Fibroblast of lung (primary cell): ENCODE measurements around the gene CIAO2B. TPM values are rescaled to one million over a fixed set of nuclear protein-coding genes. Genes with fewer than 3 reads are reported as not detected.
A peak's percentile ranks its signal among the peaks of the same experiment; 100 is the strongest.

Experiments
- DNase-seq, 2 donors: peaks; one replicate each; pipeline versions ENCODE4 v3.0.0 to v3.0.0-alpha.2; 2010; ENCODE audit warnings: low read depth in 2 of 2
- H2AFZ ChIP-seq: 2 replicates; pipeline ENCODE4 v1.5.1; 2012; ENCODE audit warnings: low read length, control low read depth, inconsistent platforms
- H3K27ac ChIP-seq: 2 replicates; pipeline ENCODE4 v1.5.1; 2011; ENCODE audit warnings: low read length, control low read depth; ENCODE audit not compliant: insufficient read depth
- H3K27me3 ChIP-seq: 2 replicates; pipeline ENCODE4 v1.5.1; 2011; ENCODE audit warnings: mild to moderate bottlenecking, low read length; ENCODE audit not compliant: control insufficient read depth, insufficient read depth
- H3K36me3 ChIP-seq: 2 replicates; pipeline ENCODE4 v1.5.1; 2011; ENCODE audit warnings: low read length; ENCODE audit not compliant: control insufficient read depth, insufficient read depth
- H3K4me1 ChIP-seq: 2 replicates; pipeline ENCODE4 v1.5.1; 2011; ENCODE audit warnings: low read length; ENCODE audit not compliant: control insufficient read depth, insufficient read depth; ENCODE audit errors: extremely low read depth
- H3K4me2 ChIP-seq: 2 replicates; pipeline ENCODE4 v1.5.1; 2011; ENCODE audit warnings: low read length, control low read depth; ENCODE audit not compliant: insufficient read depth; ENCODE audit errors: extremely low read depth
- H3K4me3 ChIP-seq, 4 experiments: fragments of 200-600 bp in 1 of 4; sonication (generic) in 1 of 4; replicated peaks in 1 of 4; 2 replicates each; pipeline ENCODE4 v1.5.1; 2011 to 2016; ENCODE audit warnings: low read length in 4 of 4, low read depth in 3 of 4, mild to moderate bottlenecking in 3 of 4, control low read depth in 2 of 4, inconsistent platforms in 1 of 4, mixed read lengths in 1 of 4; ENCODE audit not compliant: insufficient read depth in 1 of 4; ENCODE audit errors: control extremely low read depth in 1 of 4
- H3K79me2 ChIP-seq: 2 replicates; pipeline ENCODE4 v1.5.1; 2012; ENCODE audit warnings: mild to moderate bottlenecking, low read length, inconsistent platforms; ENCODE audit not compliant: control insufficient read depth, insufficient read depth
- H3K9ac ChIP-seq: 2 replicates; pipeline ENCODE4 v1.5.1; 2011; ENCODE audit warnings: mild to moderate bottlenecking, low read length, control low read depth; ENCODE audit not compliant: insufficient read depth
- H3K9me3 ChIP-seq: 2 replicates; pipeline ENCODE4 v1.5.1; 2012; ENCODE audit warnings: low read depth, low read length; ENCODE audit not compliant: control insufficient read depth, insufficient read depth
- H4K20me1 ChIP-seq: 2 replicates; pipeline ENCODE4 v1.5.1; 2011; ENCODE audit warnings: low read length; ENCODE audit not compliant: control insufficient read depth, insufficient read depth; ENCODE audit errors: extremely low read depth
- CTCF ChIP-seq, 2 donors: IDR thresholded peaks in 1 of 2; conservative IDR thresholded peaks in 1 of 2; 1 replicate in 1 of 2; 2 replicates in 1 of 2; pipeline ENCODE4 v1.5.1; 2011 to 2012; ENCODE audit warnings: low read length in 2 of 2, control low read depth in 1 of 2, inconsistent platforms in 1 of 2, low read depth in 1 of 2, mild to moderate bottlenecking in 1 of 2
- EZH2 ChIP-seq: IDR thresholded peaks from 2 replicates; pipeline ENCODE4 v1.5.1; 2012; ENCODE audit warnings: low read length, control low read depth, mild to moderate bottlenecking; ENCODE audit errors: missing control alignments
- polyA plus RNA-seq, 2 donors: library from polyadenylated mRNA; depleted of rRNA in 1 of 2; stranded (reverse) in 1 of 2; unstranded in 1 of 2; fragments of >200 nt; gene quantifications; 2 replicates each; pipeline ENCODE4 v1.2.1, GENCODE V29; 2011 to 2012; ENCODE audit warnings: missing spikeins in 1 of 2
- total RNA-seq: library from RNA; depleted of rRNA; stranded (reverse); fragments of >200 nt; gene quantifications from 2 replicates; pipeline ENCODE4 v1.2.1, GENCODE V29; 2014

Gene CIAO2B
- total and polyA plus RNA-seq, 2 donors (not counting 1 experiment from before 2014, with no cell fraction given) = 115 to 217 TPM

- H3K79me2 ChIP-seq = no peaks in the 10 kb centered on the region
- H3K9ac ChIP-seq = peak overlapping the region; percentile 57
- H3K36me3 ChIP-seq = peaks cover 3% of the 10 kb centered on the region
- H3K4me3 ChIP-seq = peak overlapping the region in 3 of 4 experiments; percentile 46 to 67 (median 50)
- peaks cover 2% of the 10 kb centered on the region for H3K27me3 ChIP-seq
- peak overlapping the region; percentile 36 for H3K27ac ChIP-seq
- no peaks in the 10 kb centered on the region for H4K20me1 ChIP-seq
- peaks cover 36% of the 10 kb centered on the region for H3K4me1 ChIP-seq
- H2AFZ ChIP-seq = no peak overlapping the region
- no peak for TF ChIP-seq EZH2
- TF ChIP-seq CTCF (conservative IDR thresholded peaks at IDR 0.05 in 1 of 2, IDR thresholded peaks at IDR 0.05 in 1 of 2; ENCODE audit: low read depth in 1 of 2, low read length in 2 of 2) = peak in 1 of 2 donors; percentile 33
- no peaks in the 10 kb centered on the region for H3K9me3 ChIP-seq
- peak overlapping the region; percentile 83 for H3K4me2 ChIP-seq
- no peak for DNase-seq
These were observed 9.5 kb downstream of the CIAO2B start for GRCh38 chr16:66924527-66925321.

- peaks cover 36% of the 10 kb centered on the region for H3K4me1 ChIP-seq
- H3K4me2 ChIP-seq = peak overlapping the region; percentile 58
- no peak overlapping the region for H2AFZ ChIP-seq
- peaks cover 2% of the 10 kb centered on the region for H3K27me3 ChIP-seq
- no peak for TF ChIP-seq CTCF (conservative IDR thresholded peaks at IDR 0.05 in 1 of 2, IDR thresholded peaks at IDR 0.05 in 1 of 2; ENCODE audit: low read depth in 1 of 2, low read length in 2 of 2)
- TF ChIP-seq EZH2 = no peak
- no peak for DNase-seq
- H3K36me3 ChIP-seq = peaks cover 3% of the 10 kb centered on the region
- no peak overlapping the region for H3K27ac ChIP-seq
- no peak overlapping the region for H3K9ac ChIP-seq
- no peaks in the 10 kb centered on the region for H3K9me3 ChIP-seq
- H4K20me1 ChIP-seq = no peaks in the 10 kb centered on the region
- H3K79me2 ChIP-seq = no peaks in the 10 kb centered on the region
- peak overlapping the region in 2 of 4 experiments; percentile 13 to 67 for H3K4me3 ChIP-seq
These were observed 10.3 kb downstream of the CIAO2B start for GRCh38 chr16:66923866-66924265.

- Histone ChIP-seq H3K27ac (no peak overlapping the region), H3K36me3 (peaks cover 3% of the 10 kb centered on the region), H3K4me1 (peaks cover 32% of the 10 kb centered on the region), H3K27me3 (peaks cover 2% of the 10 kb centered on the region), H3K4me2 (peak overlapping the region; percentile 21), H4K20me1 (no peaks in the 10 kb centered on the region), H3K9ac (no peak overlapping the region), H3K9me3 (no peaks in the 10 kb centered on the region), H3K4me3 (peak overlapping the region in 2 of 4 experiments; percentile 13 to 67), H2AFZ (no peak overlapping the region), H3K79me2 (no peaks in the 10 kb centered on the region)
- DNase-seq = peak in 1 of 2 donors; percentile 51
- TF ChIP-seq EZH2 (no peak), CTCF (conservative IDR thresholded peaks at IDR 0.05 in 1 of 2, IDR thresholded peaks at IDR 0.05 in 1 of 2; ENCODE audit: low read depth in 1 of 2, low read length in 2 of 2) (no peak)
These were observed 10.9 kb downstream of the CIAO2B start for GRCh38 chr16:66923247-66923731.
